ENCODE measurements around the gene GLI2.

- TF ChIP-seq POLR2A (IDR thresholded peaks at IDR 0.05) (no peak), CTCF (IDR thresholded peaks at IDR 0.05) (no peak)
These were observed 10.5 kb downstream of the GLI2 start for GRCh38 chr2:120746144-120746543.
